Calu3 (cell line): ENCODE data around the gene P3H2. TPM values are rescaled to one million over a fixed set of nuclear protein-coding genes. Genes with fewer than 3 reads are reported as not detected.

Experiments
- BruUV-seq: library from RNA; stranded (reverse); fragments of 400-500 nt; replicated peaks from 2 replicates; lab custom pipeline; 2021; lab: Mats Ljungman, UMichigan
- CTCF ChIA-PET: fragments of 300-600 bp; sonication (Branson Sonifier 250); formaldehyde crosslinking; loops from one replicate; lab custom pipeline; 2022; ENCODE audit warnings: antibody characterized with exemption; lab: Charles Lee
- DNase-seq: peaks from one replicate; pipeline ENCODE4 v3.0.0; 2022
- H3K27ac Mint-ChIP-seq: one replicate; pipeline ENCODE4 v1.8.0; 2022; ENCODE audit warnings: mixed read lengths; ENCODE audit not compliant: unreplicated experiment
- H3K27me3 Mint-ChIP-seq: one replicate; pipeline ENCODE4 v1.8.0; 2022; ENCODE audit warnings: mixed read lengths; ENCODE audit not compliant: unreplicated experiment
- H3K36me3 Mint-ChIP-seq: one replicate; pipeline ENCODE4 v1.8.0; 2022; ENCODE audit warnings: mild to moderate bottlenecking, moderate library complexity, mixed read lengths; ENCODE audit not compliant: insufficient read depth, unreplicated experiment
- H3K4me1 Mint-ChIP-seq: one replicate; pipeline ENCODE4 v1.8.0; 2022; ENCODE audit warnings: mild to moderate bottlenecking, low read depth, mixed read lengths; ENCODE audit not compliant: unreplicated experiment
- H3K4me3 Mint-ChIP-seq: one replicate; pipeline ENCODE4 v1.8.0; 2022; ENCODE audit warnings: mild to moderate bottlenecking, low read depth, moderate library complexity, mixed read lengths; ENCODE audit not compliant: unreplicated experiment
- H3K9me3 Mint-ChIP-seq: one replicate; pipeline ENCODE4 v1.8.0; 2022; ENCODE audit warnings: low read depth, mixed read lengths; ENCODE audit not compliant: unreplicated experiment
- CTCF ChIP-seq: fragments of 200-600 bp; IDR thresholded peaks from one replicate; pipeline ENCODE4 v1.8.0; 2022; ENCODE audit warnings: antibody characterized with exemption; ENCODE audit not compliant: unreplicated experiment
- intact Hi-C: fragments of 100-400 bp; cut with micrococcal nuclease; formaldehyde crosslinking; loops from one replicate; pipeline ENCODE4 v1.10.0; 2022; ENCODE audit not compliant: unreplicated experiment
- total RNA-seq: library from RNA; stranded (reverse); gene quantifications from 2 replicates; pipeline ENCODE4 v1.2.3, GENCODE V29; 2022

Gene P3H2
- total RNA-seq, 1 experiment from 2014 or later, result 7.1 TPM

- Mint-ChIP-seq H3K27me3 (no peaks in the 10 kb centered on the region), H3K9me3 (no peaks in the 10 kb centered on the region), H3K4me3 (no peak overlapping the region), H3K4me1 (no peaks in the 10 kb centered on the region), H3K36me3 (no peaks in the 10 kb centered on the region), H3K27ac (no peak overlapping the region)
- no peak for DNase-seq
- no peak for TF ChIP-seq CTCF
- intact Hi-C loops, result no loop called here
- BruUV-seq, result no TSS peak
- CTCF ChIA-PET, result no interaction called here
These were observed 23.7 kb downstream of the P3H2 start for GRCh38 chr3:190097025-190097424.

GRCh38 chr3:190096345-190096744 is 24.4 kb downstream of the P3H2 start:
- H3K4me1 Mint-ChIP-seq, result no peaks in the 10 kb centered on the region
- H3K27ac Mint-ChIP-seq, result no peak overlapping the region
- no TSS peak for BruUV-seq
- H3K4me3 Mint-ChIP-seq, result no peak overlapping the region
- H3K27me3 Mint-ChIP-seq, result no peaks in the 10 kb centered on the region
- TF ChIP-seq CTCF, result no peak
- H3K36me3 Mint-ChIP-seq, result no peaks in the 10 kb centered on the region
- H3K9me3 Mint-ChIP-seq, result no peaks in the 10 kb centered on the region
- CTCF ChIA-PET, result no interaction called here
- DNase-seq, result no peak
- intact Hi-C loops, result no loop called here

GRCh38 chr3:190094160-190094718 is 26.5 kb downstream of the P3H2 start:
- no peak for TF ChIP-seq CTCF
- H3K27ac Mint-ChIP-seq, result no peak overlapping the region
- no peak for DNase-seq
- no peak overlapping the region for H3K4me3 Mint-ChIP-seq
- H3K4me1 Mint-ChIP-seq, result no peaks in the 10 kb centered on the region
- H3K27me3 Mint-ChIP-seq, result no peaks in the 10 kb centered on the region
- intact Hi-C loops, result no loop called here
- H3K9me3 Mint-ChIP-seq, result no peaks in the 10 kb centered on the region
- BruUV-seq, result no TSS peak
- H3K36me3 Mint-ChIP-seq, result no peaks in the 10 kb centered on the region
- CTCF ChIA-PET, result interaction anchor here (0.5 to 0.7 kb wide), 3 partner anchors 61 to 288 kb away, joined by 6 to 10 read pairs (median 9); no protein-coding TSS in a partner anchor

- Mint-ChIP-seq H3K4me1 (no peaks in the 10 kb centered on the region), H3K27ac (no peak overlapping the region), H3K4me3 (no peak overlapping the region), H3K27me3 (no peaks in the 10 kb centered on the region), H3K36me3 (no peaks in the 10 kb centered on the region), H3K9me3 (no peaks in the 10 kb centered on the region)
- no peak for TF ChIP-seq CTCF
- DNase-seq, result no peak
- no TSS peak for BruUV-seq
- CTCF ChIA-PET, result interaction anchor here (0.7 kb wide), 2 partner anchors 50 to 820 kb away, joined by 3 to 4 read pairs; no protein-coding TSS in a partner anchor
- intact Hi-C loops, result no loop called here
These were observed 28.4 kb downstream of the P3H2 start for GRCh38 chr3:190092250-190092649.
